Motor neuron (in vitro differentiated cells): ENCODE results near the gene UVRAG. TPM values are rescaled to one million over a fixed set of nuclear protein-coding genes. Genes with fewer than 3 reads are reported as not detected.
"Not testable (repeated sequence)": the region's sequence is repeated elsewhere in the genome, so short reads cannot be mapped to it uniquely, and the experiment has no call there.

ENCODE experiments used
- ATAC-seq, 8 experiments: fragments of 200-7000 bp; cut with Tn5 transposase; replicated peaks in 6 of 8; 2 replicates each; pipeline ENCODE4 v1.8.0; 2021; ENCODE audit warnings: mild to moderate bottlenecking in 8 of 8, moderate library complexity in 8 of 8
- H3K27ac ChIP-seq, 2 donors: fragments of 250-450 bp; sonication (Bioruptor Pico); 2 replicates each; pipeline ENCODE4 v1.9.0; 2021; ENCODE audit warnings: antibody characterized with exemption in 2 of 2, mild to moderate bottlenecking in 2 of 2, moderate library complexity in 1 of 2
- H3K4me1 ChIP-seq, 2 donors: fragments of 250-450 bp; sonication (Bioruptor Pico); replicated peaks in 1 of 2; 2 replicates each; pipeline ENCODE4 v1.6.1; 2021; ENCODE audit warnings: antibody characterized with exemption in 2 of 2, mild to moderate bottlenecking in 2 of 2, moderate library complexity in 1 of 2
- H3K4me3 ChIP-seq, 5 donors: fragments of 250-450 bp; sonication (Bioruptor Pico); 2 replicates each; pipeline ENCODE4 v1.9.0; 2021; ENCODE audit warnings: antibody characterized with exemption in 5 of 5, mild to moderate bottlenecking in 5 of 5, moderate library complexity in 4 of 5
- WGBS, 10 experiments: fragments of 450-650 bp; shearing (Covaris generic); methylation state at CpG; one replicate each; pipeline ENCODE4 v1.0.0; 2022; 5-methylcytosine and 5-hydroxymethylcytosine counted together
- in situ Hi-C, 9 experiments: fragments of 400-800 bp; cut with MboI; loops; one replicate each; pipeline ENCODE4 v1.15.0; 2021; ENCODE audit warnings: low sequenced_read_pairs in 9 of 9, low pct_unique_long_range_greater_than_20kb in 2 of 9; ENCODE audit not compliant: unreplicated experiment in 9 of 9
- total RNA-seq, 8 experiments: library from RNA; unstranded; fragments of 300-600 nt; gene quantifications; 2 replicates each; pipeline versions ENCODE4 v1.2.3 to v1.2.4, GENCODE V29; 2022

Gene UVRAG
- total RNA-seq, 8 experiments from 2014 or later: 17.2 to 24.4 (median 19.6) TPM

GRCh38 chr11:75954039-75954438 is 139.0 kb downstream of the UVRAG start:
- 0 to 100% (median 67%) methylated on average over 1 to 2 of the region's 2 CpGs; no CpG with 5 or more reads in 1 of the 10 experiments for WGBS, 10 experiments
- in situ Hi-C loops: no loop called here
- H3K4me1 ChIP-seq: peaks cover 0 to 2% of the 10 kb centered on the region in 2 donors
- no peak overlapping the region for H3K4me3 ChIP-seq
- H3K27ac ChIP-seq: no peak overlapping the region
- ATAC-seq: peak in 2 of 8 experiments; percentile 54 to 56

DNA sequence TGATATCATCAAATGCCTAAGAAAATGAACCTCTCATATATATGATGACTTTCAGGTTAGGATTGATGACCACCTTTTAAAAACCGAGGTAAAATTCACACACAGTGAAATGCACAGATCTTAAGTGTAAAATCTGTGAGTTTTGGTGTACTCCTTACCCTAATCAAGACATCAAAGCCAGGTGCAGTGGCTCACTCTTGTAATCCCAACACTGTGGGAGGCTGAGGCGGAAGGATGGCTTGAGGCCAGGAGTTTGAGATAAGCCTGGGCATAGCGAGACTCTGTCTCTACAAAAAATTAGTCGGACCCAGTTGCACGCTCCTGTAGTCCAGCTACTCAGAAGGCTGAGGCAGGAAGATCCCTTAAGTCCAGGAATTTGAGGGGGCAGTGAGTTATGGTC is 140.4 kb downstream of the UVRAG start:
- H3K4me3 ChIP-seq: no peak overlapping the region
- in situ Hi-C loops: no loop called here
- ATAC-seq: no peak
- 88 to 100% (median 98%) methylated on average over 1 to 5 of the region's 5 CpGs; no CpG with 5 or more reads in 2 of the 10 experiments for WGBS, 10 experiments
- no peak overlapping the region for H3K27ac ChIP-seq
- H3K4me1 ChIP-seq: peaks cover 0 to 2% of the 10 kb centered on the region in 2 donors

DNA sequence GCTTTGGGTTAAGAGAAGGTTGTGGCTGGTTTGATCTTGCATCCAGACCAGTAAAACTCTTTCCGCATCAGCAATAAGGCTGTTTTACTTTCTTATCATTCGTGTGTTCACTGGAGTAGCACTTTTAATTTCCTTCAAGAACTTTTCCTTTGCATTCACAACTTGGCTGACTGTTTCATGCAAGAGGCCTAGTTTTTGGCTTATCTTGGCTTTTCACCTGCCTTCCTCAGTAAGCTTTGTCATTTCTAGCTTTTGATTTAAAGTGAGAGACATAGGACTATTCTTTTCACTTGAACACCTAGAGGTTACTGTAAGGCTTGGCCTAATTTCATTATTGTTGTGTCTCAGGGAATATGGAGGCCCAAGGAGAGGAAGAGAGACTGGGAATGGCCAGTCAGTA is 144.5 kb downstream of the UVRAG start:
- no peak for ATAC-seq
- Histone ChIP-seq H3K27ac (no peak overlapping the region), H3K4me3 (no peak overlapping the region), H3K4me1 (no peaks in the 10 kb centered on the region)
- in situ Hi-C loops: no loop called here
- WGBS, 10 experiments: 93 to 100% (median 97%) methylated on average over 1 to 2 of the region's 2 CpGs; no CpG with 5 or more reads in 2 of the 10 experiments

DNA sequence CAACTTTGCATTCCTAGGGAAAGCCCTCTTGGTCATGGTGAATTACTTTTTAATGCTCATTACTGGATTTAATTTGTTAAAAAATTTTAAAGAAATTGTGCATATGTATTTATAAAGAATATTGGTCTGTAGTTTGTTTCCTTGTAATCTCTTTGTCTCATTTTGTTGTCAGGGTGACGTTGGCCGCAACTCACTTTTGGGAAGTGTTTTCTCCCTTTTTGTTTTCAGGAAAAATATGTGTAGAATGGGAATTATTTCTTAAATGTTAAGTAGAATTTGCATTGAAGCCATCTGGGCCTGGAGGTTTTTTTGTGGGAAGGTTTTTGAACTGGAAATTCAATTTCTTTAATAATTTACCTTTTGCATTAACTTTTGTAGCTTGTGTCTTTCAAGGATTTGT is 149.1 kb downstream of the UVRAG start:
- Histone ChIP-seq H3K4me1 (no peaks in the 10 kb centered on the region), H3K27ac (no peak overlapping the region), H3K4me3 (no peak overlapping the region)
- 83 to 100% (median 95%) methylated on average over 2 of the region's 2 CpGs for whole genome bisulfite sequencing, 10 experiments
- in situ Hi-C loops: no loop called here
- ATAC-seq: no peak

GRCh38 chr11:75966537-75967287 is 151.7 kb downstream of the UVRAG start:
- no peaks in the 10 kb centered on the region for H3K4me1 ChIP-seq
- H3K27ac ChIP-seq: no peak overlapping the region
- in situ Hi-C loops: no loop called here
- peak in 3 of 8 experiments; percentile 49 to 89 (median 77) for ATAC-seq
- H3K4me3 ChIP-seq: no peak overlapping the region

DNA sequence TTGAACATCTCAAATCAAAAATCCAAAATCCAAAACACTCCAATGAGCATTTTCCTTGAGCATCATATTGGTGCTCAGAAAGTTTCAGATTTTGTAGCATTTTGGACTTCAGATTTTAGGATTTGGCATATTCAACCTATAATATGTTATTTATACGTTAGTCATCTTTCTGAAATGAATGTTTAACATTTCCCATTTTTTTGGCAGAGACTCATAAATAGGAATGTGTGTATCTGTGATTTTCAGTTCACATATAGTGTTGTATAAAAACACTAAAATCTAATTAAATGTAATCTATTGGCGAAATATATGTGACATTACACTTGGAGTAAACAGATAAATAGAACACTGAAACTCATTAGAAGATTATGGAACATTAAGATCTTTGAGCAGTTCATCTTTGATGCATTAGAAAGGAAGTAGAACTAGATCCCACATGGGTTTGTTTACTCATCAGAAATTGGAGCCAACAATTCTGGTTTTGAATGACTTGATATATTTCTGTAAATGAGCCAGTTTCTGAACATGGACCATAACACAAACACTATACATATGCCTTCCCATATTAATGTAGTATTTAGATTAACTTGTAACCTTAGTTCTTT is 153.1 kb downstream of the UVRAG start:
- no peak for ATAC-seq
- in situ Hi-C loops: no loop called here
- WGBS, 10 experiments: 33 to 100% (median 100%) methylated on average over 1 to 2 of the region's 2 CpGs; no CpG with 5 or more reads in 1 of the 10 experiments

GRCh38 chr11:75969626-75970308 is 154.8 kb downstream of the UVRAG start:
- Histone ChIP-seq H3K4me1 (no peaks in the 10 kb centered on the region), H3K27ac (no peak overlapping the region), H3K4me3 (no peak overlapping the region)
- peak in 1 of 8 experiments; percentile 45 for ATAC-seq
- in situ Hi-C loops: no loop called here
- 30 to 100% (median 86%) methylated on average over 2 to 5 of the region's 5 CpGs; no CpG with 5 or more reads in 1 of the 10 experiments for WGBS, 10 experiments

More for the DNA sequence above, 153.1 kb downstream of the UVRAG start:
- Histone ChIP-seq H3K27ac (no peak overlapping the region), H3K4me3 (no peak overlapping the region), H3K4me1 (no peaks in the 10 kb centered on the region)

DNA sequence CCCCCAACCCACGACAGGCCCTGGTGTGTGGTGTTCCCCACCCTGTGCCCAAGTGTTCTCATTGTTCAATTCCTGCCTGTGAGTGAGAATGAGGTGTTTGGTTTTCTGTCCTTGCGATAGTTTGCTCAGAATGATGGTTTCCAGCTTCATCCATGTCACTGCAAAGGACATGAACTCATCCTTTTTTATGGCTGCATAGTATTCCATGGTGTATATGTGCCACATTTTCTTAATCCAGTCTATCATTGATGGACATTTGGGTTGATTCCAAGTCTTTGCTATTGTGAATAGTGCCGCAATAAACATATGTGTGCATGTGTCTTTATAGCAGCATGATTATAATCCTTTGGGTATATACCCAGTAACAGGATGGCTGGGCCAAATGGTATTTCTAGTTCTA is 158.7 kb downstream of the UVRAG start:
- WGBS, 10 experiments: 83% methylated on average over 1 of the region's 3 CpGs; no CpG with 5 or more reads in 9 of the 10 experiments
- H3K4me1 ChIP-seq, ATAC-seq, H3K27ac ChIP-seq, H3K4me3 ChIP-seq, in situ Hi-C loops: not testable (repeated sequence)

GRCh38 chr11:75979075-75979474 is 164.1 kb downstream of the UVRAG start:
- ATAC-seq, H3K4me1 ChIP-seq, H3K27ac ChIP-seq, in situ Hi-C loops: not testable (repeated sequence)
- H3K4me3 ChIP-seq: peak overlapping the region in 3 of 5 donors; percentile 46 to 48 (median 48)
- 58 to 100% (median 62%) methylated on average over 1 to 6 of the region's 6 CpGs; no CpG with 5 or more reads in 4 of the 10 experiments for WGBS, 10 experiments

DNA sequence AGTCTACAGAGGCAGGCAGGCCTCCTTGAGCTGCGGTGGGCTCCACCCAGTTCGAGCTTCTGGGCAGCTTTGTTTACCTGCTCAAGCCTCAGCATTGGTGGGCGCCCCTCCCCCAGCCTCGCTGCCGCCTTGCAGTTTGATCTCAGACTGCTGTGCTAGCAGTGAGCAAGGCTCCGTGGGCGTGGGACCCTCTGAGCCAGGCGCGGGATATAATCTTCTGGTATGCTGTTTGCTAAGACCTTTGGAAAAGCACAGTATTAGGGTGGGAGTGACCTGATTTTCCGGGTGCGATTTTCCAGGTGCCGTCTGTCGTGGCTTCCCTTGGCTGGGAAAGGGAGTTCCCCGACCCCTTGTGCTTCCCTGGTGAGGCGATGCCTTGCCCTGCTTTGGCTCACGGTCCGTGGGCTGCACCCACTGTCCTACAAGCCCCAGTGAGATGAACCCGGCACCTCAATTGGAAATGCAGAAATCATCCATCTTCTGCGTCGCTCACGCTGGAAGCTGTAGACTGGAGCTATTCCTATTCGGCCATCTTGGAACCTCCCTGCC is 164.5 kb downstream of the UVRAG start:
- WGBS, 10 experiments: 9 to 100% (median 81%) methylated on average over 3 to 8 of the region's 22 CpGs; no CpG with 5 or more reads in 2 of the 10 experiments
- in situ Hi-C loops: not testable (repeated sequence)

DNA sequence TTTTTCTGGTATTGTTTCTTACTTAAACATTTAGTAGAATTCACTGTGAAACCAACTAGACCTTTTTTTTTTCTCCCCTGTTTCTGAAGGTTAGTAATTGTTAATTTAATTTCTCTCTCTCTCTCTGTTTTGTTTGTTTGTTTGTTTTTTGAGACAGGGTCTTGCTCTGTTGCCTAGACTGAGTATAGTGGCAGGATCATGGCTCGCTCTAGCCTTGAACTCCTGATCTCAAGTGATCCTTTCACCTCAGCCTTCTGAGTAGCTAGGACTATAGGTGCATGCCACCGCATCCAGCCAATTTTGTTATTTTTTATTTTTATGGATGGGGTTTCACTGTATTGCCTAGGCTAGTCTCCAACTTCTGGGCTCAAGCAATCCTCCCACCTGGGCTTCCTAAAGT is 165.0 kb downstream of the UVRAG start:
- Histone ChIP-seq H3K4me1 (no peaks in the 10 kb centered on the region), H3K27ac (peak overlapping the region in 1 of 2 donors; percentile 86), H3K4me3 (peak overlapping the region; percentile 39 to 49 (median 48))
- WGBS, 10 experiments: 26 to 100% (median 79%) methylated on average over 1 to 2 of the region's 2 CpGs; no CpG with 5 or more reads in 2 of the 10 experiments
- ATAC-seq: peak in 4 of 8 experiments; percentile 10 to 53 (median 44)
- in situ Hi-C loops: no loop called here

More for the DNA sequence above, 164.5 kb downstream of the UVRAG start:
- peak overlapping the region; percentile 39 to 49 (median 48) for H3K4me3 ChIP-seq
- H3K27ac ChIP-seq: peak overlapping the region; percentile 80 to 86
- H3K4me1 ChIP-seq: not testable (repeated sequence)
- ATAC-seq: peak in 5 of 8 experiments; percentile 35 to 71 (median 69)

- in situ Hi-C loops: no loop called here
- Histone ChIP-seq H3K27ac (no peak overlapping the region), H3K4me1 (peaks cover 0 to 2% of the 10 kb centered on the region in 2 donors), H3K4me3 (peak overlapping the region in 2 of 5 donors; percentile 18 to 48)
- ATAC-seq: no peak
- 0 to 100% (median 80%) methylated on average over 1 of the region's 1 CpG; no CpG with 5 or more reads in 3 of the 10 experiments for WGBS, 10 experiments
Observed at GRCh38 chr11:75981546-75981945, 166.5 kb downstream of the UVRAG start.
